T-helper 1 cell treated with Interleukin-12 subunit alpha and Interleukin-12 subunit beta and Interleukin-4 antibody, amounts not matched to agents 30 μg/mL and 1 μg/mL, for 36 hours (primary cell): ENCODE measurements around the gene CTIF.

Source experiments
- H3K27ac Mint-ChIP-seq: one replicate; pipeline ENCODE4 v1.8.0; 2021; ENCODE audit warnings: mild to moderate bottlenecking, mixed read lengths
- H3K27me3 Mint-ChIP-seq: one replicate; pipeline ENCODE4 v1.8.0; 2021; ENCODE audit warnings: low read depth, mixed read lengths
- H3K36me3 Mint-ChIP-seq: one replicate; pipeline ENCODE4 v1.8.0; 2021; ENCODE audit warnings: low read depth, mixed read lengths
- H3K4me1 Mint-ChIP-seq: one replicate; pipeline ENCODE4 v1.8.0; 2021; ENCODE audit warnings: low read depth, mixed read lengths
- H3K4me3 Mint-ChIP-seq: one replicate; pipeline ENCODE4 v1.8.0; 2021; ENCODE audit warnings: mild to moderate bottlenecking, moderate library complexity, mixed read lengths
- H3K9me3 Mint-ChIP-seq: one replicate; pipeline ENCODE4 v1.8.0; 2021; ENCODE audit warnings: mixed read lengths

Gene CTIF

DNA sequence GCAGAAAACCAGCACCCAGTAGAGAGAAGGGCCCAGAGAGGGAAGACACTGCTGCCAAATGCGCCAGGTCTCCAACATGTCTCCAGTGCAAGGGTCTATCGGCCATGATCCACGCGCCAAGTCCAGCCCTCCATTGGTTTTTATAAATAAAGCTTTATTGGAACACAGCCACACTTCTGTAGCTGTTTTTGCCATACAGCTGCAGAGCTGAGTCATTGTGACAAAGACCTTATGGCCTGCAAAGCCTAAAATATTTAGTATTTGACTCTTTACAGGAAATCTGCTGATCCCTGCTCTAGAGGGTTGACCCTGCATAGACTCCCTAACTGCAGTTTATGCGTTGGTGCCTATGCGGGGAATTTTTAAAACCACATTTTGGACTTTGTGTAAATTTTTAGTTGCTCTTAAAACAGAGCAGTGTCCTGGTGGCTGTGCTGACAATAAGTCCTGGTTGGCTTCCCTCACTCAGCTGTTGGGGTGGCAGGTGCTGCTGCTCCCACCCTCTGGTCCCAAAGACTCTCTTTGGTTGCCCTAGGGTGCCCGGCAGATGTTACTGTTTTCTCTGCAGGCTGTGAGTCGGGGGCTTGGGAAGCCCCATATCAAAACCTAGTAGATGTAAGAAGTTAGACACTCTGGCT lies 154.9 kb downstream of the CTIF start:
- Mint-ChIP-seq H3K27ac (no peak overlapping the region), H3K9me3 (no peaks in the 10 kb centered on the region), H3K4me1 (peaks cover 3% of the 10 kb centered on the region), H3K4me3 (no peak overlapping the region), H3K27me3 (peaks cover 10% of the 10 kb centered on the region), H3K36me3 (no peaks in the 10 kb centered on the region)

DNA sequence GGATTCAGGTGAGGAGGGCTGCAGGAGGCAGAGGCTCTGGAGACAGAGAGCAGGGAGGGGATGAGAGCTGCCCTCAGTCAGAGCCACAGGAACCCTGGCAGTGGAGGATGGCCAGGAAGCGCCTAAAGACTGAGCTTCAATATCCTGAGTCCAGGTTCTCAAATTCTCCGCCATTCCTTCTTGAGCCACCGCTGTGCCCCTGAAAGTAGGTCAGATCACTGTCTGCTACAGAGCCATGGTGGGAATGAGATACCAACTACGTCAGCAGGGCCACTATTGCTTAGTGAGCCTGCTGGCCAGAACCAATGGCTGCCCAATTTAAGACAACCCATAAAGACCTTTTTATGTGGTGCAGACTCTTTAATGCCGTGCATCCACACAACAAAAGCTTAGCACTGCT lies 155.5 kb downstream of the CTIF start:
- H3K36me3 Mint-ChIP-seq: no peaks in the 10 kb centered on the region
- H3K4me1 Mint-ChIP-seq: peaks cover 3% of the 10 kb centered on the region
- H3K4me3 Mint-ChIP-seq: no peak overlapping the region
- H3K27me3 Mint-ChIP-seq: peaks cover 10% of the 10 kb centered on the region
- H3K9me3 Mint-ChIP-seq: no peaks in the 10 kb centered on the region
- H3K27ac Mint-ChIP-seq: no peak overlapping the region

DNA sequence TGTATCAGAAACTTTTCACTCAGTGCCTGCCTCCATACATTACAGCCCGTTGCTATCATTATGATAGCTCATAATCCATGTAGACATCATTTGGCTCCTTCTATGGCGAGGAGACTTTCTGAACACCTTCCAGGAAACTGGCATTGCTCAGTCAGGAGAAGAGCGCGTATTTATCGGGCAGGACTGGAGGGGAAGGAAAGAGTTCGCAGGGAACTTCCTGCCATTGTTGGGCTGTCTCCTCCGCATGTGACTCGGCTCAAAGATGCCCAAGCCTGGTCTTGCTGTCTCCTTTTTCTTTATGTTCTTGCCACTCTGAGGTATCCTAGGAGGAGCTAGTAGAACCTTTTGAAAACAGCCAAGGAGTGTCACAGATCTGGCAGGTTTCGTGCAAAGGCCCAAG lies 156.8 kb downstream of the CTIF start:
- Mint-ChIP-seq H3K27me3 (peaks cover 10% of the 10 kb centered on the region), H3K27ac (no peak overlapping the region), H3K36me3 (no peaks in the 10 kb centered on the region), H3K4me3 (no peak overlapping the region), H3K9me3 (no peaks in the 10 kb centered on the region), H3K4me1 (peaks cover 3% of the 10 kb centered on the region)

DNA sequence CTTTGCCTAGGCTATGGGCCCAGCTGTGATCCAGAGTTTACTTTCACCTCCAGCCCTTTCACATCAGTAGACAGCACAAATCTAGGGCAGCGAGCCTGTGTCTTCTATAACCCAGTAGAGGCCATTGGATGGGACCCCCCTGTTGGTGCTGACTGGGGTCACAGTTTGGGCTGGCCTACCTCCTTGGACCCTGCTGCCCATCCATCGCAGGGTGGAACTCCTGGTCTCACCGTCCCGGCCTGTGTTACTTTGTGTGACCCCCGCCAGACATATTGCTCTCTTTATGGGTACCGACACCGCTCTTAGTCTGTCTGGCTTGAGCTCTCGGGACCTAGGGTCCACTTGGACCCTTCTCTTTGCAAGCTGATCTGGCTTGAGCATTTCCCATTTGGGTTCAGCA lies 157.4 kb downstream of the CTIF start:
- H3K27ac Mint-ChIP-seq: no peak overlapping the region

DNA sequence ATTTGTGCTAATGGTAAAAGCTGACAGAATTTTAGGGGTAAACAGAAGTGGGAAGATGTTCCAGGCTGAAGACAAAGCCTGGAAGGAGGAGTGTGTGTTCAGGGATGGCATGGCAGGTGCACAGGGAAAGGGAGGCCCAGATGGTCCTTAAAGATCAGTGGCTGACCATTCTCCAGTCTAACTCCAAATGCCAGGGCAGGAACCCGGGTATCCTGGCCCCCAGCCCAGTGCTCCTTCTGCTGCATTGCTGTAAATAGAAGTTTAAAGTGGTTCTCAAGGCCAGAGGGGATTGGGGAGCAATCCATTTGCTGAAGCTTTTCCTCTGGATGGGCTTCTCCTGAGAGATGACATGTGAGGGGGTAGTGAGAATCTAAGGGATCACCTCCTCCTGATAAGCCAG lies 158.6 kb downstream of the CTIF start:
- no peak overlapping the region for H3K27ac Mint-ChIP-seq
- peaks cover 7% of the 10 kb centered on the region for H3K4me1 Mint-ChIP-seq
- no peaks in the 10 kb centered on the region for H3K9me3 Mint-ChIP-seq
- no peaks in the 10 kb centered on the region for H3K36me3 Mint-ChIP-seq
- peaks cover 4% of the 10 kb centered on the region for H3K27me3 Mint-ChIP-seq
- no peak overlapping the region for H3K4me3 Mint-ChIP-seq

More for the DNA sequence above, 157.4 kb downstream of the CTIF start:
- no peaks in the 10 kb centered on the region for H3K9me3 Mint-ChIP-seq
- peaks cover 3% of the 10 kb centered on the region for H3K4me1 Mint-ChIP-seq
- peaks cover 10% of the 10 kb centered on the region for H3K27me3 Mint-ChIP-seq
- H3K36me3 Mint-ChIP-seq: no peaks in the 10 kb centered on the region
- no peak overlapping the region for H3K4me3 Mint-ChIP-seq

DNA sequence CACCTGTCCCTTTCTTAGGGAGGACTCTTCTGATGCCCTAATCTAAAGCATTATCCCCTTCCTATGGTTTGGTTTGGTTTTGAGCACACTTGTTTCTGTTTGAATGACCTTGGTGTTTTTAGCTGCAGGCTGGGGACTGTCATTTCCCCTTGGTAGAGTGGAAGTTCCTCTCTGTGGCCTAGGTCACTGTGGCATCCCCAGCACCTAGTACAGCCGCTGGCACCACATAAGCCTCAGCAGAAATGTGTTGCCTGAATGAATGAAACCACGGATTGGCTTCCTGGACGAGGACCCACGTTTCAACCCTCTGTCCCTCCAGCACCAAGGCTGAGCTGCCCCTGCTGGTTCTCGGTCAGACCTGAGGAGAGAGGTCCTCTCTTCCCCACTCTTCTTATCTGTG lies 159.9 kb downstream of the CTIF start:
- no peaks in the 10 kb centered on the region for H3K9me3 Mint-ChIP-seq
- peaks cover 4% of the 10 kb centered on the region for H3K27me3 Mint-ChIP-seq
- H3K4me1 Mint-ChIP-seq: peaks cover 12% of the 10 kb centered on the region
- H3K4me3 Mint-ChIP-seq: no peak overlapping the region
- no peak overlapping the region for H3K27ac Mint-ChIP-seq
- no peaks in the 10 kb centered on the region for H3K36me3 Mint-ChIP-seq

DNA sequence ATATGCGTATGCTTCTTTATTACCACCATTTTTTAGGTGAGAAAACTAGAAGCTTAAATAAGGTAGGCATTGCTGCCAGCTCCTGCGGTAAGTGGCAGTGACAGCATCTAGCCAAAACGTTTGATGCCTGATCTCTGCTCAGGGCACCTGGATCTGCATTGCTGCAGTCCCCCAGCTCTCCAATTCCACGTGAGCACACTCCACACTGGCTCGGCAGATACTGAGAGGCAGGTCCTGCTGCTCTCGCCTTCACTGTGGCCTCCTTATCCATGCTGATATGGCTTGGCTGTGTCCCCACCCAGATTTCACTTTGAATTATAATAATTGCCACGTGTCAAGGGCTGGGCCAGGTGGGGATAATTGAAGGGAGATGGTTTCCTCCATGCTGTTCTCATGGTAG lies 160.9 kb downstream of the CTIF start:
- Mint-ChIP-seq H3K4me3 (no peak overlapping the region), H3K27me3 (peaks cover 3% of the 10 kb centered on the region), H3K4me1 (peaks cover 12% of the 10 kb centered on the region), H3K27ac (no peak overlapping the region), H3K36me3 (no peaks in the 10 kb centered on the region), H3K9me3 (no peaks in the 10 kb centered on the region)

DNA sequence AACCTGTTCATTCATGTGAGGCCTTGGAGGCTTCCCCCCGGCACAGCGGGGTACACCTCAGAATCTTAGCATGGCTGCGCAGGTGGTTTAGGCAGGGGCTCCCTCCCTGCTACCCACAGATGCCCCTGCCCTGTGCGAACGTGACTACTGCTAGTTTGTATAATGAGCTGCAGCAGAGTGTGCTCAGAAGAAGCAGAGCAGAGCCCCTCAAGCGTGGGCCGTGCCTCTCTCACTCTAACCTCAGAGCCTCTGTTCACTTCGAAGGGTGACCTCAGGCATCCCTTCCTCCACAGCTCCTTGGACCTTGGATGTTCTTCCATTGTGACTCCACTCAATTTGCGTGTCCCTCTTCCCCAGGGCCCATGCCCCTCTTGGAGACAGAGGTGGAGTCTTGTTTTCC lies 161.6 kb downstream of the CTIF start:
- no peak overlapping the region for H3K4me3 Mint-ChIP-seq
- H3K9me3 Mint-ChIP-seq: no peaks in the 10 kb centered on the region
- no peaks in the 10 kb centered on the region for H3K27me3 Mint-ChIP-seq
- peaks cover 12% of the 10 kb centered on the region for H3K4me1 Mint-ChIP-seq
- no peak overlapping the region for H3K27ac Mint-ChIP-seq
- no peaks in the 10 kb centered on the region for H3K36me3 Mint-ChIP-seq

DNA sequence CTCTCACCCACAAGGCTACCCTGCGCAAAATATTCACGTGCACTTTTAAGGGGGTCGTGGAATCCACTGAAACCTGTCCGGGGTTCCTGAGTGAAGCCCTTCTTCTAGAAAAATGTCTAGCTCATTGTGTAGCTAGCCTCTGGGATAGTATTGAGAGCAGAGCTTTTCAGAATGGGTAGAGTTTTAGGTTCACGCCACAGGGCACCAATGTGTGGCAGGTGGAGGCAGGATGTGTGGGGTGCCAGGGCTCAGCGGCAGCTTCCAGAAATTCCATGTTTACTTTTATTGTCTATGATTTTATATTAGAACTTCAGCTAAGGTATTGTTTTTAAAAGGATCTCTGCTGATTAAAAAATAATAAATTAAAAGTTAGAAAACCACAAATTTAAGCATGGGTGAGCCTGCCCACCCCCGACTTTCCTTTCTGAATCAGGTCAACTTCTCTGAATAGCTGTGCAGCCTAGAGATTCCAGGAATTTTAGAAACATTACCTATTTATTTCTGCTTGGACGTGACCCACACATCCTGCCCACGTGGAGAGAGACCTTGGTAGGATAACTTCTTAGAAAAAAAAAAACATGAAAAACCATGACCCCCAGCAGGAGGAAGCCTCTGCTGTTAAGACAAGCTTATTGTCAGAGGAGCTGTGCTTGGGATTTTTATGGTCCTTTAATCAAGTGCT lies 163.7 kb downstream of the CTIF start:
- Mint-ChIP-seq H3K36me3 (no peaks in the 10 kb centered on the region), H3K4me1 (peaks cover 15% of the 10 kb centered on the region), H3K27ac (no peak overlapping the region), H3K27me3 (no peaks in the 10 kb centered on the region), H3K9me3 (no peaks in the 10 kb centered on the region), H3K4me3 (no peak overlapping the region)

DNA sequence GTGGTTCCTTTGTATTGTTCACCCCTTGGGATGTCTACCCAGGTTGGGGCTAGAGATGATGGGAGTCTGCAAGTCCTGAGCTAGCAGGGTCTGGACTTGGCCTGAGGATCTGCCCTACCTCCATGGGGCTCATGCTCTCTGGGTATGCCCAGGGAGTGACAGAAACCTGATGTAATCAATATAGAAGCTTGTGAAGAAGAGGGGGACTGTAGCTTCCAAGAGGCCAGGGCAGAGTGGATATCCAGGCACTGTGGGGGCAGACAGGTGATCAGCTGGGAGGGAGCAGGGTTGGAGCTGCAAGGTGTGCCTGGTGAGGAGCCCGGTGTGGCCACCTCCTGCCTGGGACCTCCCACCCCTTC lies 164.2 kb downstream of the CTIF start:
- H3K9me3 Mint-ChIP-seq: no peaks in the 10 kb centered on the region
- no peak overlapping the region for H3K27ac Mint-ChIP-seq
- no peaks in the 10 kb centered on the region for H3K36me3 Mint-ChIP-seq
- H3K4me3 Mint-ChIP-seq: no peak overlapping the region
- peaks cover 15% of the 10 kb centered on the region for H3K4me1 Mint-ChIP-seq
- H3K27me3 Mint-ChIP-seq: no peaks in the 10 kb centered on the region

DNA sequence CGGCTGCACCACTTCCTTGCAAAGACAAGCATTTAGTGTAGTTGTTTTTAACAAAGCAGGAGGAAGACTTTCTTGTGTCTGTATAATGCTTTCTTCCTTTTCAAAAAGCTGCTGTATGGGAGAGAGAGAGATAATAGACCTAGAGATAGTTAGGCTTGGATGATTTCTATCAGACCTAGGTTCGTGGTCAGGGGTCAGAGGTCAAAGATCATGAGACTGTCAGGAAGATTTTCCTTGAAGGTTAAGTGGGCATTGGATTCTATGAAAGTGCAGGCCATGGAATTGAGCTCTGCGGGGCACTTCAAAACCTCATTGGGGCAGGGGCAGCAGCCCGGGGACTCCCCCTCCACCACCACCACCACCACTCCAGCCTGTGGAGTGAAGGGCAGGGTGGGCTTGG lies 164.6 kb downstream of the CTIF start:
- H3K27me3 Mint-ChIP-seq: no peaks in the 10 kb centered on the region
- H3K4me1 Mint-ChIP-seq: peaks cover 15% of the 10 kb centered on the region
- H3K9me3 Mint-ChIP-seq: no peaks in the 10 kb centered on the region
- no peak overlapping the region for H3K27ac Mint-ChIP-seq
- no peaks in the 10 kb centered on the region for H3K36me3 Mint-ChIP-seq
- no peak overlapping the region for H3K4me3 Mint-ChIP-seq

DNA sequence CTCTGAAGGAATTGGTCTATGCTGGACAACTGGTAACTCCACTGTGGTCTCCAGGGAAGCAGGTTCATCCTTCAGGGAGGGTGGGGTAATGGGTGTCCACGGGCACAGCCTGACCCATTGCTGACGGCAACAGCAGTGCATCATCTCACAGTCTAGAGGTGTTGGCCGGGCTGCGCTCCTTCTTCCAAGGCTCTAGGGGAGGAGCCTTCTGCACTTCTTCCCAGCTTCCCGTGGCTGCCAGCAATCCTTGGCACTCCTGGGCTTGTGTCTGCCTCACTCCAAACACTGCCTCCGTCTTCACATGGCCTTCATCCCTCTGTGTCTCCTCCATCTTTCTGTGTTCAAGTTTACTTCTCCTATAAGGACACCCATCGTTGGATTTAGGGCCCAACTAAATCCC lies 166.2 kb downstream of the CTIF start:
- H3K27ac Mint-ChIP-seq: no peak overlapping the region
- H3K9me3 Mint-ChIP-seq: no peaks in the 10 kb centered on the region
- no peak overlapping the region for H3K4me3 Mint-ChIP-seq
- H3K27me3 Mint-ChIP-seq: no peaks in the 10 kb centered on the region
- H3K36me3 Mint-ChIP-seq: no peaks in the 10 kb centered on the region
- peaks cover 11% of the 10 kb centered on the region for H3K4me1 Mint-ChIP-seq

DNA sequence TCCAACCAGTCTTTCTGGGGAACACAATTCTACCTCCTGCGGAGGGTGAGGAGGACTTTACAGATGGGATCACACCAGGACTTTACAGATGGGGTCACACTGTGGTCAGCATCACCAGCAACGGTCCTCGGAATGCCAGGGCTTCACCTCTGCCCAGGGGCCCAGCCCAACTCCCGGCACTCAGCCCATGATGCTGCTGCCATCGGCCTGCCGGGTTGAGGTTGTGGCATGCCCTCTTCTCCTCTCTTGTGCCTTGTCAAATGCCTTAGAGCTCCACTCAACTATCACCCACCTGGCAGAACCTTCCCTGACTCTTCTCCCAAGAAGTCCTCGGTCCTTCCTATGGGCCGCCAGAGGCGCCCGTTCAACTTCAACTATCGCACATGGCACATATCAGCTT lies 166.7 kb downstream of the CTIF start:
- H3K36me3 Mint-ChIP-seq: no peaks in the 10 kb centered on the region
- no peak overlapping the region for H3K4me3 Mint-ChIP-seq
- no peaks in the 10 kb centered on the region for H3K9me3 Mint-ChIP-seq
- H3K4me1 Mint-ChIP-seq: peaks cover 11% of the 10 kb centered on the region
- H3K27ac Mint-ChIP-seq: no peak overlapping the region
- no peaks in the 10 kb centered on the region for H3K27me3 Mint-ChIP-seq

DNA sequence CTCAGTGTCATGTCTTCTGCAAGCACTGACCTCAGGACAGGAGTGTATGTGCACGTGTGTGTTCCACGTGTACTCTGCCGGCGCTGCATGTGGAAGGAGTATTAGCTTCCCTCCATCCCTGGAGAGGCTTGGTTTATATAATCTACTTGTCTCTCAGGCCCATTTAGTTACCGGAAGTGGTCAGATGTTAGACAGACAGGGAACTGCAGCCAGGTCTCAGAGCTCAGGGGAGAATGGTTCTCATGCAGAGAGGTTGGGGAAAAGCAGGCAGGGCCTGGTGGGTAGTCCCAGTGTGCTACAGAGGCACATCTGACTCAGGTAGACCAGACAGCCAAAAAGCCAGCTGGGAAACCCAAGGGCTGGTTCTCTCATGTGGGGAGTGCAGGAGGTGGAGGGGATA lies 167.9 kb downstream of the CTIF start:
- Mint-ChIP-seq H3K9me3 (no peaks in the 10 kb centered on the region), H3K4me3 (no peak overlapping the region), H3K27me3 (no peaks in the 10 kb centered on the region), H3K36me3 (no peaks in the 10 kb centered on the region), H3K27ac (no peak overlapping the region), H3K4me1 (peaks cover 11% of the 10 kb centered on the region)

DNA sequence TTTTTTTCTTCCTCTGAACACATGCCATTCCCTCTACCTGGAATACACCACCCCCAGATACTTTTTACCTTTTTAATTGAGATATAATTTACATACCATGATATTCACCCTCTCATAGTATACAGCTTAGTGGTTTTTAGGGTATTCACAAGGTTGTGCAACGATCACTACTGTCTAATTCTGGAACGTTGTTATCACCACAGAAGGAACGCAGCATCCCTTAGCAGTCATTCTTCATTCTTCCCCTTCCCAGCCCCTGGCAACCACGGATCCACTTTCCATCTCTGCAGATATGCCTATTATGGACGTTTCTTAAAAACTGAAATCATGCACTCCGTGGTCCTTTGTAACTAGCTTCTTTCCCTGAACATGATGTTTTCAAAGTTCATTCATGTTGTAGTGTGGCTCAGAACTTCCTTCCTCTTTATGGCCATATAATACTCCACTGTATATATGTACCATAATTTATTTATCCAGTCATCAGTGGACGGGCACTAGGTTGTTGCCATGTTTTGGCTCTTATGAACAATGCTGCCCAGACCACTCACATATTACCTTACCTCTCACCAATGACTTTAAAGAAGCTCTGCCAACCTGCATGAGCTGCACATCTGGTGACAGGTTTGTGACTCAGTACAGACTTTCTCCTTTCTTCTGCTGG lies 168.9 kb downstream of the CTIF start:
- Mint-ChIP-seq H3K36me3 (no peaks in the 10 kb centered on the region), H3K27me3 (no peaks in the 10 kb centered on the region), H3K27ac (no peak overlapping the region), H3K4me3 (no peak overlapping the region), H3K4me1 (peaks cover 6% of the 10 kb centered on the region), H3K9me3 (no peaks in the 10 kb centered on the region)
